Measurements from ENCODE around the gene IL13RA2. TPM values are rescaled to one million over a fixed set of nuclear protein-coding genes. Genes with fewer than 3 reads are reported as not detected.

IL13RA2 gene
- total RNA-seq, 1 donor from 2014 or later, result not detected

- Mint-ChIP-seq H3K36me3 (ENCODE audit: unreplicated experiment) (no peaks in the 10 kb centered on the region), H3K27ac (ENCODE audit: unreplicated experiment) (no peak overlapping the region), H3K9me3 (ENCODE audit: unreplicated experiment) (no peaks in the 10 kb centered on the region), H3K4me3 (ENCODE audit: unreplicated experiment) (no peak overlapping the region), H3K4me1 (ENCODE audit: unreplicated experiment) (no peaks in the 10 kb centered on the region), H3K27me3 (ENCODE audit: unreplicated experiment) (peaks cover 13% of the 10 kb centered on the region)
- DNase-seq (ENCODE audit: extremely low spot score, unreplicated experiment), result no peak
- peak; percentile 56 for TF ChIP-seq CTCF (IDR thresholded peaks at IDR 0.05)
Measured at GRCh38 chrX:114959729-114960128, 57.7 kb downstream of the IL13RA2 start.

Other genes starting within 250 kb of the IL13RA2 start
- not detected in 2 replicates for gene RBMXL3, start 171.8 kb upstream of the IL13RA2 start, total RNA-seq
- 7.9 and 8.6 TPM in 2 replicates for gene LRCH2, start 216.5 kb upstream of the IL13RA2 start, total RNA-seq

Data from osteocyte (in vitro differentiated cells).